PC-3 (cell line): ENCODE results near the gene BIRC6.

ENCODE experiments used
- EZH2 ChIP-seq: fragments of 300-600 bp; sonication (generic); IDR thresholded peaks from one replicate; pipeline ENCODE4 v1.6.1; 2017; ENCODE audit warnings: antibody characterized with exemption, mild to moderate bottlenecking, low read length; ENCODE audit not compliant: unreplicated experiment
- EZH2phosphoT487 ChIP-seq: fragments of 300-600 bp; sonication (generic); IDR thresholded peaks from 2 replicates; pipeline ENCODE4 v1.6.1; 2018; ENCODE audit warnings: mild to moderate bottlenecking, antibody characterized with exemption, low read length, borderline replicate concordance
- TF ChIP-seq, protein P1 (sequence below): fragments of 300-600 bp; sonication (generic); conservative IDR thresholded peaks from 2 replicates; pipeline ENCODE4 v1.5.1; 2017; ENCODE audit warnings: antibody characterized with exemption, low read depth, mild to moderate bottlenecking, low read length

DNA sequence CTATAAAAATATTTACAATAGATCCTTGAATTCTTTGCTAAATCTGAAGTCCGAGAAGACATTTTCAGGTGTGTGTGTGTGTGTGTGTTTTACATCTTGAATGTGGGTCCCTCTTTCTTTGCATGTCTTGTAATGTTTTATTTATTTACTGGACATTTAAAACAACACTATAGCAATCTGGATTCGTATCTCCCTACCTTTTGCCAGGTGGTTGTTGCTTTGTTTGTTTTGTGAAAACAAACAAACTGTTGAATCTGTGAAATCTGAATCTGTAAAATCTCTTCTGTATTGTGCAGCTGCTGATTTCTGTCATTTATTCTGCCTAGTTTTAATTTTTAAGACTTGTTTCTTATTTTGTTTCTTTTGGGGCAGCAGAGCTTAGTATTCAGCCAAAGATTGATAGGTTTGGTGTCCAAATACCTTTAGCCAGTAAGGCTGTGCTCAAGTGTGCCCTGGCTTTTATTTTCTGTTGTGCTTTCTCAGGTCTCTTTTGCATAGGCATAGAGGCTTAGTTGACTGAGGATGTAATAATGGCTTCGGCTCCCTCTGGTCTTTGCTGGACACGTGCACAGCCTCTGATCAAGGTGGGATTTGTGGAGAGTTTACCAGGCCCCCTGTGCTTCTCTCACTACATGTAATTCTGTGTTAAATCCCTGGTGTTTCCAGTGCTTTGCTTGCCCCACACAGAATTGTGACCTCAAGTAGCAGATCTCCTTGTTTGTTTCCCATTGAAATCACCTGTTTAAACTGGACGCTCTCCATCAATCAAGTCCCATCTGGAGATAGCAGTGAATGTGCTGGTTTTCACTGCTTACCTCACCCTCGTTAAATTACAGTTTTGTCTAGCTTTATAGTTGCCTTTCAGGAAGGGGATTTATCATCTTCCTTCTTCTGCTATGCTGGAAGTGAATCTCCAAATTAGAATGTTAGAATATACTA lies 71.1 kb downstream of the BIRC6 start:
- TF ChIP-seq, protein P1, sequence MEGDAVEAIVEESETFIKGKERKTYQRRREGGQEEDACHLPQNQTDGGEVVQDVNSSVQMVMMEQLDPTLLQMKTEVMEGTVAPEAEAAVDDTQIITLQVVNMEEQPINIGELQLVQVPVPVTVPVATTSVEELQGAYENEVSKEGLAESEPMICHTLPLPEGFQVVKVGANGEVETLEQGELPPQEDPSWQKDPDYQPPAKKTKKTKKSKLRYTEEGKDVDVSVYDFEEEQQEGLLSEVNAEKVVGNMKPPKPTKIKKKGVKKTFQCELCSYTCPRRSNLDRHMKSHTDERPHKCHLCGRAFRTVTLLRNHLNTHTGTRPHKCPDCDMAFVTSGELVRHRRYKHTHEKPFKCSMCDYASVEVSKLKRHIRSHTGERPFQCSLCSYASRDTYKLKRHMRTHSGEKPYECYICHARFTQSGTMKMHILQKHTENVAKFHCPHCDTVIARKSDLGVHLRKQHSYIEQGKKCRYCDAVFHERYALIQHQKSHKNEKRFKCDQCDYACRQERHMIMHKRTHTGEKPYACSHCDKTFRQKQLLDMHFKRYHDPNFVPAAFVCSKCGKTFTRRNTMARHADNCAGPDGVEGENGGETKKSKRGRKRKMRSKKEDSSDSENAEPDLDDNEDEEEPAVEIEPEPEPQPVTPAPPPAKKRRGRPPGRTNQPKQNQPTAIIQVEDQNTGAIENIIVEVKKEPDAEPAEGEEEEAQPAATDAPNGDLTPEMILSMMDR, result no peak
- TF ChIP-seq EZH2, result no peak
- TF ChIP-seq EZH2phosphoT487, result no peak
